ENCODE measurements around the gene PDPR. TPM values are rescaled to one million over a fixed set of nuclear protein-coding genes. Genes with fewer than 3 reads are reported as not detected.
"Not testable (repeated sequence)": the region's sequence is repeated elsewhere in the genome, so short reads cannot be mapped to it uniquely, and the experiment has no call there.

Gene PDPR
- total RNA-seq, 4 donors from 2014 or later = 23.2 to 38.4 (median 25.8) TPM

GRCh38 chr16:70152578-70153302, 38.6 kb downstream of the PDPR start:
- H3K36me3 ChIP-seq = peaks cover 7 to 100% (median 45%) of the 10 kb centered on the region in 3 donors
- no peaks in the 10 kb centered on the region for H3K27me3 ChIP-seq
- TF ChIP-seq POLR2A (IDR thresholded peaks at IDR 0.05) = no peak
- no peak for TF ChIP-seq CTCF (IDR thresholded peaks at IDR 0.05)
- no peak for TF ChIP-seq EP300 (IDR thresholded peaks at IDR 0.05)
- WGBS, 2 donors = 94 to 95% methylated on average over 13 of the region's 13 CpGs
- peaks cover 0 to 7% (median 0%) of the 10 kb centered on the region in 4 donors for H3K4me1 ChIP-seq
- H3K9me3 ChIP-seq = no peaks in the 10 kb centered on the region
- no peak for DNase-seq (ENCODE audit: low spot score in 2 of 2)
- no peak overlapping the region for H3K4me3 ChIP-seq
- no peak overlapping the region for H3K27ac ChIP-seq

GRCh38 chr16:70154736-70155135, 40.6 kb downstream of the PDPR start:
- 92 to 96% methylated on average over 10 of the region's 10 CpGs for WGBS, 2 donors
- not testable (repeated sequence) for H3K4me1 ChIP-seq; H3K4me3 ChIP-seq; H3K27me3 ChIP-seq; H3K9me3 ChIP-seq; H3K27ac ChIP-seq; DNase-seq (ENCODE audit: low spot score in 2 of 2)
- H3K36me3 ChIP-seq = peaks cover 9 to 100% (median 54%) of the 10 kb centered on the region in 3 donors

- peaks cover 9 to 100% (median 56%) of the 10 kb centered on the region in 3 donors for H3K36me3 ChIP-seq
- no peaks in the 10 kb centered on the region for H3K9me3 ChIP-seq
- H3K4me1 ChIP-seq = peaks cover 0 to 8% (median 0%) of the 10 kb centered on the region in 4 donors
- H3K4me3 ChIP-seq = no peak overlapping the region
- H3K27me3 ChIP-seq = no peaks in the 10 kb centered on the region
- WGBS, 2 donors = 89 to 93% methylated on average over 29 of the region's 29 CpGs
- no peak for DNase-seq (ENCODE audit: low spot score in 2 of 2)
- peak overlapping the region in 2 of 4 donors; percentile 45 to 75 for H3K27ac ChIP-seq
- TF ChIP-seq EP300 (IDR thresholded peaks at IDR 0.05) (no peak), CTCF (IDR thresholded peaks at IDR 0.05) (no peak), POLR2A (IDR thresholded peaks at IDR 0.05) (no peak)
Observed at GRCh38 chr16:70156207-70156978, 42.3 kb downstream of the PDPR start.

GRCh38 chr16:70157105-70157476, 43.0 kb downstream of the PDPR start:
- H3K36me3 ChIP-seq = peaks cover 9 to 100% (median 51%) of the 10 kb centered on the region in 3 donors
- TF ChIP-seq POLR2A (IDR thresholded peaks at IDR 0.05) (no peak), CTCF (IDR thresholded peaks at IDR 0.05) (no peak), EP300 (IDR thresholded peaks at IDR 0.05) (no peak)
- peaks cover 0 to 15% (median 0%) of the 10 kb centered on the region in 4 donors for H3K4me1 ChIP-seq
- 77 to 79% methylated on average over 11 of the region's 11 CpGs for WGBS, 2 donors
- H3K9me3 ChIP-seq = no peaks in the 10 kb centered on the region
- DNase-seq (ENCODE audit: low spot score in 2 of 2) = no peak
- H3K27me3 ChIP-seq = no peaks in the 10 kb centered on the region
- peak overlapping the region in 2 of 4 donors; percentile 45 to 75 for H3K27ac ChIP-seq
- no peak overlapping the region for H3K4me3 ChIP-seq

- Histone ChIP-seq H3K4me3 (no peak overlapping the region), H3K27ac (peak overlapping the region in 3 of 4 donors; percentile 1 to 75 (median 45)), H3K36me3 (peaks cover 9 to 100% (median 51%) of the 10 kb centered on the region in 3 donors), H3K9me3 (no peaks in the 10 kb centered on the region), H3K4me1 (peaks cover 0 to 20% (median 0%) of the 10 kb centered on the region in 4 donors), H3K27me3 (no peaks in the 10 kb centered on the region)
- WGBS, 2 donors = 63 to 66% methylated on average over 8 of the region's 8 CpGs
- TF ChIP-seq EP300 (IDR thresholded peaks at IDR 0.05) (no peak), CTCF (IDR thresholded peaks at IDR 0.05) (no peak), POLR2A (IDR thresholded peaks at IDR 0.05) (no peak)
- no peak for DNase-seq (ENCODE audit: low spot score in 2 of 2)
Observed at GRCh38 chr16:70157477-70158260, 43.5 kb downstream of the PDPR start.

All from tibial nerve (tissue), 4 donors.